OCI-LY3 (cell line): ENCODE measurements around the gene NAGPA.

Experiments used
- H2AFZ ChIP-seq: fragments of 200-600, 300-600 bp; shearing (Covaris generic); 2 replicates; pipeline ENCODE4 v1.6.0; 2014; ENCODE audit warnings: antibody characterized with exemption, low read depth, low read length
- H3K27ac ChIP-seq: fragments of 200-600, 300-600 bp; sonication (generic); 2 replicates; pipeline ENCODE4 v1.5.1; 2014; ENCODE audit warnings: mild to moderate bottlenecking, low read length, moderate library complexity, mixed read lengths
- H3K27me3 ChIP-seq: fragments of 200-600, 300-600 bp; sonication (generic); 2 replicates; pipeline ENCODE4 v1.6.1; 2014; ENCODE audit warnings: low read depth, low read length, mixed read lengths
- H3K36me3 ChIP-seq: fragments of 200-600, 300-600 bp; sonication (generic); replicated peaks from 2 replicates; pipeline ENCODE3; 2014; ENCODE audit warnings: low read depth, low read length, mixed read lengths
- H3K4me1 ChIP-seq: fragments of 300-600, 200-600 bp; sonication (generic); 2 replicates; pipeline ENCODE4 v1.6.1; 2014; ENCODE audit warnings: low read length, mixed read lengths
- H3K4me2 ChIP-seq: fragments of 200-600, 300-600 bp; sonication (generic); 2 replicates; pipeline ENCODE4 v1.6.1; 2014; ENCODE audit warnings: low read length, mixed read lengths
- H3K4me3 ChIP-seq: fragments of 300-600, 200-600 bp; sonication (generic); 2 replicates; pipeline ENCODE4 v1.5.1; 2014; ENCODE audit warnings: antibody characterized with exemption, mild to moderate bottlenecking, low read length, moderate library complexity
- H3K79me2 ChIP-seq: fragments of 300-600, 200-600 bp; shearing (Covaris generic); 2 replicates; pipeline ENCODE4 v1.6.1; 2014; ENCODE audit warnings: mild to moderate bottlenecking, low read length, mixed read lengths
- H3K9ac ChIP-seq: fragments of 300-600, 200-600 bp; shearing (Covaris generic); 2 replicates; pipeline ENCODE4 v1.6.0; 2014; ENCODE audit warnings: mild to moderate bottlenecking, low read length, moderate library complexity
- H3K9me3 ChIP-seq: fragments of 200-600, 300-600 bp; shearing (Covaris generic); 2 replicates; pipeline ENCODE4 v1.6.1; 2014; ENCODE audit warnings: low read length, mixed read lengths; ENCODE audit not compliant: insufficient read depth
- H4K20me1 ChIP-seq: fragments of 200-600, 300-600 bp; sonication (generic); 2 replicates; pipeline ENCODE4 v1.6.1; 2016; ENCODE audit warnings: low read length, mixed read lengths; ENCODE audit not compliant: insufficient read depth
- CTCF ChIP-seq: fragments of 200-600, 300-600 bp; sonication (generic); IDR thresholded peaks from 2 replicates; pipeline ENCODE4 v1.5.1; 2014; ENCODE audit warnings: antibody characterized with exemption, low read length, low read depth
- EZH2phosphoT487 ChIP-seq: fragments of 200-600 bp; shearing (Covaris generic); IDR thresholded peaks from 2 replicates; pipeline ENCODE4 v1.6.1; 2018; ENCODE audit warnings: antibody characterized with exemption, mixed run types, low read depth

NAGPA gene

GRCh38 chr16:4984174-4984990, 49.4 kb downstream of the NAGPA start:
- no peak overlapping the region for H3K9ac ChIP-seq
- H3K79me2 ChIP-seq = no peaks in the 10 kb centered on the region
- peaks cover under 1% of the 10 kb centered on the region for H3K27me3 ChIP-seq
- peaks cover 3% of the 10 kb centered on the region; the same call in 1 of the 2 replicates for H3K9me3 ChIP-seq
- H4K20me1 ChIP-seq = no peaks in the 10 kb centered on the region
- H3K4me1 ChIP-seq = peaks cover 12% of the 10 kb centered on the region
- no peak overlapping the region for H3K4me3 ChIP-seq
- no peak overlapping the region for H3K27ac ChIP-seq
- H3K4me2 ChIP-seq = no peak overlapping the region
- TF ChIP-seq EZH2phosphoT487 = no peak
- no peak for TF ChIP-seq CTCF
- no peaks in the 10 kb centered on the region for H3K36me3 ChIP-seq
- no peak overlapping the region for H2AFZ ChIP-seq

GRCh38 chr16:4982056-4982867, 51.5 kb downstream of the NAGPA start:
- Histone ChIP-seq H3K4me3 (no peak overlapping the region), H3K27me3 (peaks cover 7% of the 10 kb centered on the region), H3K79me2 (no peaks in the 10 kb centered on the region), H3K27ac (no peak overlapping the region), H3K4me1 (peaks cover 12% of the 10 kb centered on the region), H3K9me3 (peaks cover 3% of the 10 kb centered on the region; the same call in 1 of the 2 replicates), H4K20me1 (no peaks in the 10 kb centered on the region), H3K9ac (no peak overlapping the region), H3K36me3 (no peaks in the 10 kb centered on the region), H3K4me2 (no peak overlapping the region), H2AFZ (no peak overlapping the region)
- TF ChIP-seq CTCF = no peak
- TF ChIP-seq EZH2phosphoT487 = no peak

- Histone ChIP-seq H3K9ac (no peak overlapping the region), H4K20me1 (no peaks in the 10 kb centered on the region), H3K27me3 (peaks cover 7% of the 10 kb centered on the region), H3K4me3 (no peak overlapping the region), H2AFZ (no peak overlapping the region), H3K4me1 (peaks cover 16% of the 10 kb centered on the region), H3K36me3 (peaks cover 2% of the 10 kb centered on the region), H3K4me2 (no peak overlapping the region), H3K9me3 (peaks cover 3% of the 10 kb centered on the region; the same call in 1 of the 2 replicates), H3K79me2 (no peaks in the 10 kb centered on the region), H3K27ac (no peak overlapping the region)
- no peak for TF ChIP-seq CTCF
- no peak for TF ChIP-seq EZH2phosphoT487
Observed at GRCh38 chr16:4981473-4981872, 52.3 kb downstream of the NAGPA start.

GRCh38 chr16:4980691-4981090, 53.0 kb downstream of the NAGPA start:
- Histone ChIP-seq H3K4me1 (peaks cover 15% of the 10 kb centered on the region), H3K9me3 (peaks cover 3% of the 10 kb centered on the region; the same call in 1 of the 2 replicates), H3K27ac (no peak overlapping the region), H3K4me3 (no peak overlapping the region), H3K27me3 (peaks cover 7% of the 10 kb centered on the region), H3K9ac (no peak overlapping the region), H4K20me1 (peaks cover 1% of the 10 kb centered on the region; the same call in 1 of the 2 replicates), H3K36me3 (peaks cover 3% of the 10 kb centered on the region), H3K4me2 (no peak overlapping the region), H3K79me2 (no peaks in the 10 kb centered on the region), H2AFZ (no peak overlapping the region)
- TF ChIP-seq CTCF = no peak
- TF ChIP-seq EZH2phosphoT487 = no peak
